SH-SY5Y (cell line): ENCODE results near the gene TCF4.

Experiments used
- GATA2 ChIP-seq: IDR thresholded peaks from 2 replicates; pipeline ENCODE4 v1.6.1; 2011; ENCODE audit warnings: mild to moderate bottlenecking, low read depth, low read length
- GATA3 ChIP-seq: IDR thresholded peaks from 2 replicates; pipeline ENCODE4 v1.6.1; 2011; ENCODE audit warnings: low read depth, mild to moderate bottlenecking, low read length, moderate library complexity

DNA sequence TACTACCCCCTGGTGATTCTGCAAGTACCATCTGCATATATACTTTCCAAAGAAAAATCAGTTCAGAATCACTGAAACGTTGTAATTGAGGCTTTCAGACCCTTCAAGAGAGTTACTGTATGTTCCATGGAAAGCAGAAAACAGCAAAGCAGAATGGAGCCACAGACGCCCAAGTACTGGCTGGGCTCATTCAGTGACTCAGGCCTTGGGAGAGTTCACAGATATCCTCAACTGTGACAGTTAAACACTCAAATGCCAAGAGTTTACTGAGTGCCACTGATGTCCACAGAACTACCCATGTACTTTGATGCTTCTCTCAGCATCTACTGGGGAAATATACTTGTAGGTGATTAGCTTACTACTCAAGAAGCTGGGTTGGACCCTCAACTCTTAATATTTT is 303.4 kb downstream of the TCF4 start:
- TF ChIP-seq GATA2: no peak
- no peak for TF ChIP-seq GATA3
